Measurements from ENCODE around the gene ZNF215. TPM values are rescaled to one million over a fixed set of nuclear protein-coding genes. Genes with fewer than 3 reads are reported as not detected.
"Not testable (repeated sequence)": the region's sequence is repeated elsewhere in the genome, so short reads cannot be mapped to it uniquely, and the experiment has no call there.

ZNF215 gene
- total and polyA plus RNA-seq, 3 donors from 2014 or later = 2.7 to 4.5 (median 4.2) TPM

DNA sequence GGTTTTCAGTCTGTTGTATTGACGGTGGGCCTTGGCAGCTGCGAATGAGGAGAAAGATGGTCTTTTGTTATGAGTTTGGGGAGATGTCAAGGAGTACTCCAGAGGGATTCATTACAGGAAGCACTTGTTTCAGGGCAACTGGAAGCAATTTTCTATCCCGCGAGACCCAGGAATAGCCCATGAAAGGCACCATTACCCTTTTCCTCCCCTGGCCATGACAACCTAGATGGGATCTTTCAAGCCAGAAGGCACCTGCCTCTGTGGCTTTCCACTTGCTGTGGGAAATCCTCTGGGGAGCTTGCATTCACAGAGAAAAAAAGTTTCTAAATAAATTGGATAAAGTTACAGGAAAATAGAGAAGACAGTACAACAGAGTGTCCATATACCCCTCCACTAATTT, 2.7 kb downstream of the ZNF215 start:
- intact Hi-C loops (cut with DNase I; ENCODE audit: low total_unique reads) = no loop called here
- no peaks in the 10 kb centered on the region for H3K36me3 ChIP-seq (ENCODE audit: low read depth, missing control alignments)
- H3K27ac ChIP-seq = no peak overlapping the region
- H3K27me3 ChIP-seq = no peaks in the 10 kb centered on the region
- no peak for DNase-seq
- H3K4me1 ChIP-seq = no peaks in the 10 kb centered on the region
- WGBS, 2 donors = 65 to 68% methylated on average over 4 of the region's 4 CpGs
- no peak for TF ChIP-seq POLR2A (IDR thresholded peaks at IDR 0.05)
- H3K4me3 ChIP-seq = no peak overlapping the region
- no peaks in the 10 kb centered on the region for H3K9me3 ChIP-seq

DNA sequence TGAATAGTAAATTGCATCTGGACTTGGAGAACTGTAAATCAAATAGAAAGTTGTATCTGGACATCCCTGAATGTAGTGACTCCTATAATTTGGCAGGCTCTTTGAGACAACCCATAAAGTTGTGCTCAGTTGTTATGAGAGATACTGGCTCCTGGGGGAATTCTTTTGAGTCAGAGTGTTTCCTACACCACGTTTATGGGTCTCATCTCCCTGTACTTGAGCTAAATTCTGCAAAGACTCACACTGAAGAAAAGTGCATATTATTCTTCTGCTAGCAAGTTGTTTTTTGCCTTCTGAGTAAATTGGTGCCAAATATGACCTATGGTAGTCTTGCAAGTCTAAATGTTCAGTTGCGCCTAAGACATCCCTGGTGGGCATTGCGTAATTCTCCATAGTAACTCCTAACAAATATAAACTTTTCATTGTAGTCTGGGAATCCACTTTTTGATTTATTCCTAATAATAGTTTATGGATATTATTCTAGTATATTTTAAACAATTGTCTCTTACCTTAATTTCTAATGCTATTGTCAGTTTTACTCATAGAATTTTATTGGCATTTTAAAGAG, 5.0 kb downstream of the ZNF215 start:
- no peak for TF ChIP-seq POLR2A (IDR thresholded peaks at IDR 0.05)
- TF ChIP-seq, protein P1, sequence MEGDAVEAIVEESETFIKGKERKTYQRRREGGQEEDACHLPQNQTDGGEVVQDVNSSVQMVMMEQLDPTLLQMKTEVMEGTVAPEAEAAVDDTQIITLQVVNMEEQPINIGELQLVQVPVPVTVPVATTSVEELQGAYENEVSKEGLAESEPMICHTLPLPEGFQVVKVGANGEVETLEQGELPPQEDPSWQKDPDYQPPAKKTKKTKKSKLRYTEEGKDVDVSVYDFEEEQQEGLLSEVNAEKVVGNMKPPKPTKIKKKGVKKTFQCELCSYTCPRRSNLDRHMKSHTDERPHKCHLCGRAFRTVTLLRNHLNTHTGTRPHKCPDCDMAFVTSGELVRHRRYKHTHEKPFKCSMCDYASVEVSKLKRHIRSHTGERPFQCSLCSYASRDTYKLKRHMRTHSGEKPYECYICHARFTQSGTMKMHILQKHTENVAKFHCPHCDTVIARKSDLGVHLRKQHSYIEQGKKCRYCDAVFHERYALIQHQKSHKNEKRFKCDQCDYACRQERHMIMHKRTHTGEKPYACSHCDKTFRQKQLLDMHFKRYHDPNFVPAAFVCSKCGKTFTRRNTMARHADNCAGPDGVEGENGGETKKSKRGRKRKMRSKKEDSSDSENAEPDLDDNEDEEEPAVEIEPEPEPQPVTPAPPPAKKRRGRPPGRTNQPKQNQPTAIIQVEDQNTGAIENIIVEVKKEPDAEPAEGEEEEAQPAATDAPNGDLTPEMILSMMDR (IDR thresholded peaks at IDR 0.05) = no peak
- intact Hi-C loops (cut with DNase I; ENCODE audit: low total_unique reads) = no loop called here
- H3K4me3 ChIP-seq = no peak overlapping the region
- H3K27ac ChIP-seq = no peak overlapping the region
- H3K36me3 ChIP-seq (ENCODE audit: low read depth, missing control alignments) = no peaks in the 10 kb centered on the region
- no peaks in the 10 kb centered on the region for H3K4me1 ChIP-seq
- H3K9me3 ChIP-seq = no peaks in the 10 kb centered on the region
- 88 to 94% methylated on average over 3 of the region's 3 CpGs for WGBS, 2 donors
- DNase-seq = no peak
- H3K27me3 ChIP-seq = no peaks in the 10 kb centered on the region

- DNase-seq = no peak
- Histone ChIP-seq H3K4me3 (no peak overlapping the region), H3K36me3 (ENCODE audit: low read depth, missing control alignments) (no peaks in the 10 kb centered on the region), H3K9me3 (no peaks in the 10 kb centered on the region), H3K27ac (no peak overlapping the region), H3K27me3 (no peaks in the 10 kb centered on the region), H3K4me1 (no peaks in the 10 kb centered on the region)
- 93 to 98% methylated on average over 7 of the region's 7 CpGs for WGBS, 2 donors
- no peak for TF ChIP-seq POLR2A (IDR thresholded peaks at IDR 0.05)
- TF ChIP-seq, protein P1 (IDR thresholded peaks at IDR 0.05) = no peak
- intact Hi-C loops (cut with DNase I; ENCODE audit: low total_unique reads) = no loop called here
Measured at GRCh38 chr11:6932145-6932544, 5.9 kb downstream of the ZNF215 start.

GRCh38 chr11:6941970-6942369, 15.7 kb downstream of the ZNF215 start:
- Histone ChIP-seq H3K27ac (no peak overlapping the region), H3K4me3 (no peak overlapping the region), H3K4me1 (no peaks in the 10 kb centered on the region), H3K9me3 (no peaks in the 10 kb centered on the region), H3K36me3 (ENCODE audit: low read depth, missing control alignments) (no peaks in the 10 kb centered on the region), H3K27me3 (no peaks in the 10 kb centered on the region)
- no peak for DNase-seq
- intact Hi-C loops (cut with DNase I; ENCODE audit: low total_unique reads) = no loop called here
- TF ChIP-seq, protein P1 (IDR thresholded peaks at IDR 0.05) = no peak
- no peak for TF ChIP-seq POLR2A (IDR thresholded peaks at IDR 0.05)

GRCh38 chr11:6943131-6943530, 16.9 kb downstream of the ZNF215 start:
- WGBS, 2 donors = 92 to 93% methylated on average over 3 of the region's 3 CpGs
- Histone ChIP-seq H3K9me3 (no peaks in the 10 kb centered on the region), H3K4me1 (no peaks in the 10 kb centered on the region), H3K36me3 (ENCODE audit: low read depth, missing control alignments) (no peaks in the 10 kb centered on the region), H3K27ac (no peak overlapping the region), H3K27me3 (no peaks in the 10 kb centered on the region), H3K4me3 (no peak overlapping the region)
- intact Hi-C loops (cut with DNase I; ENCODE audit: low total_unique reads) = no loop called here
- TF ChIP-seq, protein P1 (IDR thresholded peaks at IDR 0.05) = no peak
- no peak for DNase-seq

- intact Hi-C loops (cut with DNase I; ENCODE audit: low total_unique reads); DNase-seq; H3K27me3 ChIP-seq; H3K4me3 ChIP-seq; H3K27ac ChIP-seq; H3K9me3 ChIP-seq; H3K4me1 ChIP-seq; H3K36me3 ChIP-seq (ENCODE audit: low read depth, missing control alignments): not testable (repeated sequence)
- 95 to 100% methylated on average over 8 to 9 of the region's 10 CpGs for WGBS, 2 donors
Measured at GRCh38 chr11:6954248-6954647, 28.0 kb downstream of the ZNF215 start.
